HG03095 (cell line): Measurements from ENCODE around the gene DEPDC1B.
"Not testable (repeated sequence)": the region's sequence is repeated elsewhere in the genome, so short reads cannot be mapped to it uniquely, and the experiment has no call there.

ENCODE experiments used
- ATAC-seq: cut with Tn5 transposase; IDR thresholded peaks from one replicate; pipeline ENCODE4 v1.9.1; 2021; ENCODE audit warnings: moderate library complexity; ENCODE audit not compliant: unreplicated experiment

Gene DEPDC1B

DNA sequence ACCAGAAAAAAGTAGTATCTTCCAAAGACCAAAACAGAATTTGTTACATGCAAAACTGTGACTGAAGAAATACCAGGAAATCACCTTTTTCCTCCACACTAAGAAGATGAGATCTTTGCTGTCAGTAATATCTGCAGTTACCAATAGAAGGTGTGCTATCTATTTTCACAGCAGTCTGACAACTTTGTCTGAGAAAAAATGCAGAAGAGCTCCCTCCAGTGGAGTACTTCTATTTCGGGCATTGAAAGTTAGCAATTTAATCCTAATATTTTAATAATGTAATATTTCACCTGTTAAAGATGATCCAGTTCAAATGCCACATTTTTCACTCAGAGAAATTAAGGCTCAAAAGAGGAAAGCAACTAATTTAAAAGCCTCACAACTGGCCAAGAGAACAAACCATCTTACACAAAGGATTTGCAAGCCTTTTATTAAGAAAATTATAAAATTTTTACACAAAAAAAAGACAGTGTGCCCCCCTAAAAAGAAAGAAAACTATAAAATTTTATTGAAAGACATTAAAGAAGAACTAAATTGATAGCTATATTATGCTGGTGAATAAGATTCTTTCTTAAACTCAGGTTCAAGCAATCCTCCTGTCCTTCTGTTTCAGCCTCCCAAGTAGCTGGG, 50.6 kb downstream of the DEPDC1B start:
- ATAC-seq: peak; percentile 86

DNA sequence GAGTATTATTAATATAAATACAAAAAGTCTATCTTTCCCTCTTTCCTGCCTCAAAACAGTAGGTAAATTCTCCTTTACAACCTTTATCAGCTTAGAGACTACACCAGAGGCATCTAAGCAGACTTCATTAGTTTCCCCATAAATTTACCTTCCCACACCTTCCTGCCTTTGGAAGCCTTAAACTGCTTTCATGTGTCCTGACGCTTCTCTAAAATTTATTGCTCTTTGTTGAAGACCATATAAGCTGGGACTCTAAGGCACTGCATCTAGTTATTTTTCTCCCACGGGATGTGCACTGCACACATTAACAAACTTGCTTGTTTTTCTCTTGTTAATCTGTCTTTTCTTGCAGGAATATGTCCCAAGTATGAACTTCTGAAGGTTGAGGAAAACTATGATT, 51.8 kb downstream of the DEPDC1B start:
- no peak for ATAC-seq

- no peak for ATAC-seq
Observed at GRCh38 chr5:60640901-60641300, 59.1 kb downstream of the DEPDC1B start.

DNA sequence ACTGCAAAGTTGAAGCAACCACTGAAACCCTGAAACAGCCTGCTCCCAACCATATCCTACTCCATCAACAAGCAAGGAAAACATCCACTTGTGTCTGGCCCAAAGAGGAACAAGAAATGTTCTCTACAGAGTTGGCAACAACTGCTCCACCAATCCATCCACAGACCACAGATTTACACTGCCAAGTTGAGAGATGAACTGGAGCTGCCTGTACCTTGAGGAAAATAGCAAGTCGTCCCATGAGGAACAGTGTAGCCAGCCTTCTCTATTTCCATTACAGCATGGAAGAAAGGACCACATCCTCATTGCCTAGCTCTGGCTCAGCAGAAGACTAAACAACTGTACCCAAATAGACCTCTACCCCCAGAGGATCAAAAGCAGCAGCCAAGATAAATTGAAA, 60.4 kb downstream of the DEPDC1B start:
- no peak for ATAC-seq

DNA sequence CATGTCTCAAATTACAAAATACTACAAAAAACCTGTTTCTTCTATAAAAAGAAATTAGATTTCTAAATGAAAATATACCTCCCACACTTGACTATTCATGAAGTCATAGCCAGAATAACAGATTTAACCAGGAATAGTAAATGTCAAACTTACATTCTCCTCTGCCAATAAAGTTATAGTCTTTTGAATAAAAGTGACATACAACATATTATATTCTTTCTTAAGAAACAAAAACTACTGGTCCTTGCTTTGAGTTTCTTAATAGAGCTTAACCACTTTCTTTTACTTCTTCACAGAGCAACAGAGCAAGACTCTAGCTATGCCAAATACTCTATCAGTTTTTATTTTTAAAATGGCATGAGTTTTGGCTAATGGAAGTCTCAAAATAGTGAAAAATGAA, 61.7 kb downstream of the DEPDC1B start:
- no peak for ATAC-seq

- no peak for ATAC-seq
Observed at GRCh38 chr5:60636644-60637043, 63.3 kb downstream of the DEPDC1B start.

DNA sequence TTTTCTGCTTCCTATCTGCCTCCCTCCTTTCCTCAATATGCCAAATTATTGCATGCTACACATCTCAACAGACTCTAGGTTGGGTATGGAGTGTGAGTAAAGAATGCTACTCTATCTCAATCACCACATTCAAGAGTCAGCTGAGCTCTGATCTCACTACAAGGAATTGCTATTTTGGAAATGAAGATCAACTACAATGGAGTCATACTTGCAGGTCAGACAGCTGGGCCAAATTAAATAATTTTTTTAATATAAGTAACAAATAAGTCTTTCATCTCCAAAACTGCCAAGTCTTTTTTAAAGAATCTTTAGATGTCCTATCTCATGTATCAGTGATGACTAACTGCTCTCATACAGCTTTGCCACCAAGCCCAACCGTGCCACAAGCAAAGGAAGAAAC, 64.0 kb downstream of the DEPDC1B start:
- ATAC-seq: no peak

- no peak for ATAC-seq
Observed at GRCh38 chr5:60634051-60634450, 65.9 kb downstream of the DEPDC1B start.

GRCh38 chr5:60633341-60633740, 66.6 kb downstream of the DEPDC1B start:
- ATAC-seq: no peak

DNA sequence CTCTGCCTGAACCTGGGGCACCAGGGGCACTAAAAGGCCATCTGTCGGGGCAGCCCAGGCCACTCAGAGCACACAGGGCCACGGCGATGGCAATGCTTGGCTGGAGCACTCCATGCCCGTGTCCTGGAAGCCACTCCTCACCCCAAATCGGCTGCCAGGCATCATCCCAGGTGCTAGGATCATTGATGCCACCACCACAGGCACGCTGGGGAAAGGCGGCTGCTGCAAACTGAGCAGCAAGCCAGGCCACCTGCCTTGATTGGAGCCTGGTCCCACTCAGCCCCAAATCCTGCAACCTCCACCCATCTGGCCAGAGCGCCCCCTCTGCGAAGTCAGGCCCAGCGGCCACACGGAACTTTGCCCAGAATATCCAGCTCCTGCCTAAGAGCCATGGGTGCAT, 67.8 kb downstream of the DEPDC1B start:
- no peak for ATAC-seq

- ATAC-seq: no peak
Observed at GRCh38 chr5:60630836-60631235, 69.1 kb downstream of the DEPDC1B start.

GRCh38 chr5:60630179-60630578, 69.8 kb downstream of the DEPDC1B start:
- ATAC-seq: no peak

- ATAC-seq: not testable (repeated sequence)
Observed at GRCh38 chr5:60624875-60625274, 75.1 kb downstream of the DEPDC1B start.

GRCh38 chr5:60620752-60621151, 79.2 kb downstream of the DEPDC1B start:
- ATAC-seq: not testable (repeated sequence)

DNA sequence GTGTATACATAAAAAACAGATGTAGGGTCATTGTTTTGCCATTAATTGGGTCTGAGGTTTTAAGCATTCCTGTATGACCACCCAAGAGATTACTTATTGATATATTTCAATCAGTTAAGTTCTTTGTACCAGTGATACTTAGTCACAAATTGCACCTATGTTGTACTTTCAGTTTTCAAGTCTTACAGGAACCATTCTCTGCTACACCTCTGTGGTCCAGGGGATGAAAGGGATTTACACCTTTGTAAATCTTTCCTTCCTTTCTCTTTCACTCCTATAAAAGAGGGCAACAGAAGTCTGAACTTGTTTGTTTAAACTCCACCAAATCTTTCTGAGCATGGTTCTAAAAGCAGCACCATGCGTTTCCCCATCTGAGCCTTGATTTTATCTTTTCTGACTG, 86.1 kb downstream of the DEPDC1B start:
- ATAC-seq: no peak

- no peak for ATAC-seq
Observed at GRCh38 chr5:60611099-60611740, 88.7 kb downstream of the DEPDC1B start.

DNA sequence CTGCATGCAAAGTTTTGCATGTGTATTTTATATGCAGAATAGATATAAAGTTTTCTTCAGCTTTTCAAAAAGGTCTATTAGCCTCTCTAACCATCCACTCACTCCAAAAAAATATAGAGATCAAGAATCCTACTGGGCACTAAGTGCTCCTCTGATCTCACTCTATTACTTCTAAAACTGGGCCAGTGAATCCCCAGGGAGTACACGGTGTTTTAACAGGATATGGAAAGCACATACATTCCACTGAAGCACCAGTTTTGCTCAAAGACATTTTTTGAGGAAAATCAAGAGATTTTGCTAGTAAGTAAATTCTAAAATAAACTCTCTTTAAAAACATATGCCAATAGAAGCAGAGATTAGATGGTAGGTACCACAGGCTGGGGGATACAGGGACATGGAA, 95.2 kb downstream of the DEPDC1B start:
- no peak for ATAC-seq

GRCh38 chr5:60598424-60598823, 101.5 kb downstream of the DEPDC1B start:
- peak; percentile 62 for ATAC-seq

DNA sequence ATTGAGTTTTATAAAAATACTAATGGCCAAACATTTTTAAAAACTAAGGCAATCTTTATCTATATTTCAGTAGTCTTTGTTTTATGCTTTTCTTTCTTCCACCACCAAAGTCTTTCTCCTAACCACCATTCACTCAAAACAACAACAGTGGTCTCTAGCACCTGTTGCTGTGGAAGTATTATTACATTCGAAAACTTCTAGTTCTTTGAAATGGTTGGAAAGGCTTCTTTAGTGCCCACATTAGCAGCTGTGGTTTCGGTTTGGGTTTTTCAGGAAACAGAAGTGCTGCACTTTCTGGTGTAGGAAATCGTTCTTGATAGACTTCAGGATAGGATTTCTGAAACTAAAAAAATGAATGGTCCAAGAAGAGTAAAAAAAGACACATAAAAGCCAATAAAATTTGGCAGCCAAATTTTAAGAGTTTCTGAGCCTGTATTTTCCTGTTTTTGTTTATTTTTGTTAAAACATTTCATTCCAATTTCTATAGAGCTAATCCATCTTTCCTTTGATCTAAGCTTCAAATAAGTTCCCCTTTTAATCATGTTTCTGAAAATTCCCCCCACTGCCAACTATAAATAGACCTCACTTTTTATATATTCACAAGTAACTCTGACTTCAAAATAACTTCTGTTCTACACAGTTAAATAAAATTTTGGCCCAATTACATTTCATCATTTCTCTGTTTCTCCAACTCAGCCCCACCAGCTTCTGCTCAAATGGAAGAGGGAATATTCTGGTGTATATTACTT, 102.2 kb downstream of the DEPDC1B start:
- peak; percentile 68 for ATAC-seq

DNA sequence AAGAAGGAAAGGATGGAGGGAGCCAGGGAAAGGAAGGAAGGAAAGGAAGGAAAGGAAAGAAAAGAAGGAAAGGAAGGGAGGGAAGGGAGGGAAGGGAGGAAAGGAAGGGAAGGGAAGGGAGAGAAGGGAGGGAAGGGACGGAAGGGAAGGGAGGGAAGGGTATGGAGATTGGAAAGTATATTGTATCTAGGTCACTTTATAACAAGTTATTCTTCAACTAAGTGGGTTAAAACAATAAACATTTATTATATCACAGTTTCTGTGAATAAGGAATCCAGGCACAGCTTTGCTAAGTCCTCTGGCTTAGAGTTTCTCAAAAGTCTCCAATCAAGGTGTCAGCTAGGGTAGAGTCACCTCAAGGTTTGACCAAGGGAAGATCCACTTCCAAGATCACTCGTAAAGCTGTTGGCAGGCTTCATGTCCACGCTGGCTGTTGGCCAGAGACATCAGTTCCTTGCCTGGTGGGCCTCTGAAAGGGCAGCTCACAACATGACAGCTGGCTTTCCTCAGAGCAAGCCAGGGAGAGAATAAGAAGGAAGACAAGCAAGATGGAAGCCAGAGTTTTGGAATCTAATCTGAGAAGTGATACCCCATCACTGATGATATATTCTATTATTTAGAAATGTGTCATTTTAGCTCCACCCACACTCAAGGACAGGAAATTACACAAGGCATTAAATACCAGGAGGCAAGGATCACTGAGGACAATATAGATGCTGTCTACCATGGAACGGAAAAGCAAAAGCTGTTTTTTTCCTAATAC, 105.1 kb downstream of the DEPDC1B start:
- ATAC-seq: no peak

DNA sequence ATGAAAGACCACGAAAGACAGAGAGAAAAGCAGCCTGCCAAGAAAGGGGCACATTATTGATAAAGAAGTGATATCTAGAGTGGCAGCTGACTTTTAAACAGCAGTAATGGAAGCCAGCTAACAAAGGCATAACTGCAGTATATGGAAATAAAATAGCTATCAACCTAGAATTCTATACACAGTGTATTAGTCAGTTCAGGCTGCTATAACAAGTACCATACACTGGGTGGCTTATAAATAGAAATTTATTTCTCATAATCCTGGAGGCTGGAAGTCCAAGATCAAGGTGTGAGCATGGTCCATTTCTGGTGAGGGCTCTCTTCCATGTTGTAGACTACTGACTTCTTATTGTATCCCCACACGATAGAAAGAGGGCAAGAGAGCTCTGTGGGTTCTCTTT, 109.8 kb downstream of the DEPDC1B start:
- ATAC-seq: no peak
